ENCODE measurements around the gene GNB3.

Gene GNB3

GRCh38 chr12:6850796-6851152 is 10.0 kb downstream of the GNB3 start:
- Histone ChIP-seq H3K36me3 (ENCODE audit: insufficient read depth) (no peaks in the 10 kb centered on the region), H3K79me2 (ENCODE audit: insufficient read depth, low read depth) (peaks cover 40% of the 10 kb centered on the region), H3K27ac (no peak overlapping the region), H3K4me1 (ENCODE audit: low read depth, poor library complexity, severe bottlenecking) (peaks cover 29% of the 10 kb centered on the region), H3K27me3 (ENCODE audit: insufficient read depth, low read depth) (no peaks in the 10 kb centered on the region), H3K4me2 (peak overlapping the region; percentile 95), H4K20me1 (ENCODE audit: insufficient read depth) (no peaks in the 10 kb centered on the region), H3K4me3 (IDR thresholded peaks at IDR 0.05; ENCODE audit: insufficient read depth, low read depth, low read length) (no peak overlapping the region), H3K9ac (peak overlapping the region; percentile 18; the same call in 1 of the 2 replicates), H2AFZ (ENCODE audit: low read depth) (peak overlapping the region; percentile 59; the same call in 1 of the 2 replicates)
- TF ChIP-seq CTCF (conservative IDR thresholded peaks at IDR 0.05; ENCODE audit: low read depth, low read length): no peak

GRCh38 chr12:6851153-6851920 is 10.6 kb downstream of the GNB3 start, which contains the start of gene CDCA3:
Gene CDCA3, minus strand, starts transcription at chr12:6851286. Its CDS starts 334 bp downstream, at chr12:6850952.
- Histone ChIP-seq H4K20me1 (ENCODE audit: insufficient read depth) (no peaks in the 10 kb centered on the region), H3K4me2 (peak within 1 kb of the TSS; percentile 95), H3K79me2 (ENCODE audit: insufficient read depth, low read depth) (peaks cover 40% of the 10 kb centered on the region), H3K36me3 (ENCODE audit: insufficient read depth) (no peaks in the 10 kb centered on the region), H2AFZ (ENCODE audit: low read depth) (peak within 1 kb of the TSS; percentile 59; the same call in 1 of the 2 replicates), H3K27ac (peak within 1 kb of the TSS; percentile 87), H3K27me3 (ENCODE audit: insufficient read depth, low read depth) (no peaks in the 10 kb centered on the region), H3K4me1 (ENCODE audit: low read depth, poor library complexity, severe bottlenecking) (peaks cover 29% of the 10 kb centered on the region), H3K9ac (peak within 1 kb of the TSS; percentile 69; the same call in 1 of the 2 replicates), H3K4me3 (IDR thresholded peaks at IDR 0.05; ENCODE audit: insufficient read depth, low read depth, low read length) (no peak within 1 kb of the TSS)
- no peak for TF ChIP-seq CTCF (conservative IDR thresholded peaks at IDR 0.05; ENCODE audit: low read depth, low read length)

DNA sequence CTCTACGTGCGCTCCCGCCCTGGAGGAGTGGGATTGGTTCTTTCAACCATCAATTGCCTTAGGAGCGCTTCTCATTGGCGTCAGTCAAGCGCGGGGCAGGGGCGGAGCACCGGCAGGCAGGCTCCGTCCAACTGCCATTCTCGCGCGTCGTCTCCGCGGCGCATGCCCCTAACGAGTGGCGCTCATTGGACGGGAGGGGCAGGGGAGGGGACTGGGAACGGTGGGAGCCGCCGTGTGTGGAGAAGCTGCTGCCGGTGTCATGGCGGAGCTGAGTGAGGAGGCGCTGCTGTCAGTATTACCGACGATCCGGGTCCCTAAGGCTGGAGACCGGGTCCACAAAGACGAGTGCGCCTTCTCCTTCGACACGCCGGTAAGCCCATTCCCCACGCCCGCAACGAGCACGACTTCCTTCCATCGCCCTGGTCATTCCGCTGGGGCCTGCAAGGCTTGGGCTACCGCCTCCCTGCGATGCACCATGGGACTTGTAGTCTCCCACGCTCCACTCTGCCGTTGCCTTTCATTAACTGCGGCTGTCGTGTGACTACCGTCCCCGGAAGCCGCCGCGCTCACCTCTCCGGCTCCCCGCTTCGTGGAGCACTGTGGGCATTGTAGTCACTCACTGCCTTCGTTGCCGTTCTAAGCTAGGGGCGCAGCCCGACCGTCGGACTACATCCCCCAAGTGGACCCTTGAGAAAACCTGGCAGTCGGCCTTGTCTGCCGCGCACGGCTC is 11.4 kb downstream of the GNB3 start, which contains the start of gene USP5:
Gene USP5, plus strand, starts transcription at position 230 of the 730 bp plus-strand sequence. Its CDS starts 30 bp downstream, at position 260.
- H3K79me2 ChIP-seq (ENCODE audit: insufficient read depth, low read depth): peaks cover 40% of the 10 kb centered on the region
- no peaks in the 10 kb centered on the region for H3K27me3 ChIP-seq (ENCODE audit: insufficient read depth, low read depth)

More for the DNA sequence above, 11.4 kb downstream of the GNB3 start, which contains the start of gene USP5:
- Histone ChIP-seq H3K4me3 (IDR thresholded peaks at IDR 0.05; ENCODE audit: insufficient read depth, low read depth, low read length) (no peak within 1 kb of the TSS), H3K36me3 (ENCODE audit: insufficient read depth) (0 out of 2 replicates have a peak, but pooled peaks cover 2% of the 10 kb centered on the region), H3K9ac (peak within 1 kb of the TSS; percentile 69), H2AFZ (ENCODE audit: low read depth) (peak within 1 kb of the TSS; percentile 59; the same call in 1 of the 2 replicates), H3K4me1 (ENCODE audit: low read depth, poor library complexity, severe bottlenecking) (peaks cover 29% of the 10 kb centered on the region), H4K20me1 (ENCODE audit: insufficient read depth) (no peaks in the 10 kb centered on the region), H3K4me2 (peak within 1 kb of the TSS; percentile 95), H3K27ac (peak within 1 kb of the TSS; percentile 87)
- TF ChIP-seq CTCF (conservative IDR thresholded peaks at IDR 0.05; ENCODE audit: low read depth, low read length): no peak
